HG02571 (cell line): ENCODE measurements around the gene STX19.
"Not testable (repeated sequence)": the region's sequence is repeated elsewhere in the genome, so short reads cannot be mapped to it uniquely, and the experiment has no call there.

Experiments
- ATAC-seq: cut with Tn5 transposase; IDR thresholded peaks from one replicate; pipeline ENCODE4 v1.9.1; 2021; ENCODE audit warnings: mild to moderate bottlenecking, moderate library complexity; ENCODE audit not compliant: unreplicated experiment

Gene STX19, protein sequence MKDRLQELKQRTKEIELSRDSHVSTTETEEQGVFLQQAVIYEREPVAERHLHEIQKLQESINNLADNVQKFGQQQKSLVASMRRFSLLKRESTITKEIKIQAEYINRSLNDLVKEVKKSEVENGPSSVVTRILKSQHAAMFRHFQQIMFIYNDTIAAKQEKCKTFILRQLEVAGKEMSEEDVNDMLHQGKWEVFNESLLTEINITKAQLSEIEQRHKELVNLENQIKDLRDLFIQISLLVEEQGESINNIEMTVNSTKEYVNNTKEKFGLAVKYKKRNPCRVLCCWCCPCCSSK

DNA sequence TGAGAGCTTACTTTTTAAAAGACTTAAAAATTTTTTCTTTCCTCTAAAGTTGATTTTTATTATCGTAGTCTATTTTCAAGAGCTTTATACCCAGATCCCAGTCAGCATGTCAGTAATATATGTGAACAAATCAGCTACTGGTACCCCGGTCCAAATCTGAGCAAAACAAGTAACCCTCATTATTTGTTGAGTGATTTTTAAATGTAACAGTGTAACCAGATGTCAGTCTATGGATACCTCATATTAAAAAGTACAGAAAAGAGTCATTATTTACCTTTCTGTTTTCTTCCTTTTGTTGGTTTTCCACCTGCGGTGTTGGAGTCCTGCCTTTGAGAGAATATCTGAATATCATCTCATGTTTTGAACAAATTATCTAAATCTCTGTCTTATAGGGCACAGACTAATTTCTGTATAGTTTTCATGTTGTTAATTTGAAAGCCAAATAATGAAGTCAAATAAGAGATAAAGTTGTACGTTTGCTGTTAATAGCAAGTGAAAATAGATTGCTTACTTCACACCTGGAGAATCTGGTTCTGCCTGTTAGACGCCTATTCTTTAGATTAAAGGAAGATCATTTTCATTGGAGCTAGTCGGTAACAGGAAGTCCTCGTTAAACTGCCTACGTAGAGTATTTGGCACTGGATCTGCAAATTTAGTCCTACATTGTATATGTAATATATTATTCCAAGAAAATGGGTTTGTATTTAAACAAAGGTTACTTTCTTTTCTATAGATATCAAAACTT, at the start of gene STX19:
TSS of gene STX19 (minus strand) at position 505 of the 745 bp plus-strand sequence. CDS start 13,328 bp downstream, outside the sequence.
- ATAC-seq: no peak

DNA sequence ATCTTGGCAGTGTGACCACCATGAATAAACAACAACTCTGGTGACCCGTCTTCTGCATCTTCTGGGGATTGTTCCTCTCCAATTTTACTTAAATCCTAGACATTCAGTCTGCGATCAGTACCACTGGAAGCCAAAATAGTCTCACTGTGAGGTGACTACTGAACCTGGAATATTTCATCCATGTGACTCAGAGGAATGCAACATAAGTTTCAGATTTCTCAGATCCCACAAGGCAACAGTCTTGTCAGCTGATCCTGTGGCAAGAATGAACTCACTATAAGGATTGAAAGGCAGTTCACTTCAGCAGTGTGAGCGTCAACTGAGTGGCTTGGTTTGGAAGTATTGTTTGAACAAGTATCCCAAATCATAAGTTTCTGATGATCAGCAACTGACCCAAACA, 47.7 kb upstream of the STX19 start:
- no peak for ATAC-seq

DNA sequence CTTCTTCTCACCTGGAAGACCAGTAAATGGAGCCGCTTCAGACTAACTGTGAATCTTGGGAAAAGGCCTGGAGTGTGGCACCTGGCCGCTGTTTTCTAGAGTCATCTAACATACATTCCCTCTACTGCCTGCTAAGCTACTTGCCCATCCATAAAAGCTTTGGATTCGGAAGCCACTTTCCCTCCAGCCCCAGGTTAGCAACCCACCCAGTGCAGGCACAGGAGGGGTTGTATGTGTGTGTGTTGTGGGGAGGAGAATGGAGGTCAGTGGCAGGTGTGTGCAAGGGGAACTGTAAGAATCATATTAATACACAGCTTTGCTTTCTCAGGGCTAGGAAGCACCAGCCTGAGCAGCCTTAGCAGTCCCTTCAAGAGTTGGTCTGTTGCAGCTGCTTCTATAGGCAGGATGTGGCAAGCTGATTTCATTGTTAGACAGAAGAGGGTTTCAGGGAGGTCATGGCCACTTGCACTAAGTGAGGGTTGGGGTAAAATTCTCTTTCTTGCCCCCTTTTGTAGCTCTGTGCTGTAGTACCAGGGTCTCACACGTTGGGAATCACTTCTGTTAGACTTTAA, 43.4 kb upstream of the STX19 start:
- peak; percentile 72 for ATAC-seq

DNA sequence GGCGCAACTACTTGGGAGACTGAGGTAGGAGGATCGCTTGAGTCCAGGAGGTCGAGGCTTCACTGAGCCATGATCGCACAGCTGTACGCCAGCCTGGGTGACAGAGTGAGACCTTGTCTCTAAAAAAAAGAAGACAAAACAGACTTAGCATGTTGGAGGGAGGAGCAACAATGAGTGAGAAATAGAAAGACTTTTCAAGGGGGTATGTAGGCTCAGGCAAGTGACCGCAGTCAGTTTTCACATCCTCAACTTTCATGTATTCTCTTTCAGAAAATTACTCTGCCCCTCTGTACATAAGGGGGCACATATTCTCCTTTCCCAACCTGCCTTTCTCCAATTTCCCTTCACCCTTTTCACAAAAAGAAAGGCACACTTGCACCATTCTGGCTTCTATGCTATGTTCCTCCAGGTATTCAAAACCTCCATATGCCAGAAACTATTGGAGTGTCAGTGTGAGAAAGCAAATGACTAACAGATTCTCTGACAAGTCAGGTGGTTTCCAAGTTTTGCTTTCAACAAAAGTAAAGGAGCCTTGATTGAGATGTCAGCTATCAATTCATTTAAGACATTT, 42.0 kb upstream of the STX19 start:
- peak; percentile 75 for ATAC-seq

DNA sequence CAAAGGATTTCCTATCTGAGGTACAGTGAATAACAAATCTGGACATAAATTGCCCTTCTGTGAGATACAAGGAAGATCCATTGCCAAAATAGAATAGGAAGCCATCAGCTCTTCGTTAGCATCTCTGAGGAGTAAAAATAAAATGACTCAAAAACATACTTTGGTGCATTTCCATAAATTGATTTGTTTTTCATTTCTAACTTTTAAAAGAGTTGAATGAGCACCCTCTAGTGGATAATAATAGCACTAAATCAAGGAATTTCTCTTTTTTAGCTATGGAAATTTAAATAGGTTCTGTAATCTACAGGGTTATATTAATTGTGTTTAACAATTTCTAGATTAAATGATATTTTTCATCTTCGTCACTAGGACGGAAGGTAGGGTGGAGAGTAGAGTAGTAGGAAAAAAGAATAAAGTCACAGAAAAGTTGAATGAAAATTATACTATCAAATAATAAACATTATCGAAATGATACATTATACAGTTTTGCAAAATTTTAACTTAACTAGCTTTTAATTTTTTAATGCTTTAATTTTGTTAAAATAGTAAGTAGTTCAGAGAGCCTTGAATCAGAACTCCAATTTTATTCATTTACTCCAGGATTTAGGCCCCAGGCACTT, 40.9 kb upstream of the STX19 start:
- no peak for ATAC-seq

DNA sequence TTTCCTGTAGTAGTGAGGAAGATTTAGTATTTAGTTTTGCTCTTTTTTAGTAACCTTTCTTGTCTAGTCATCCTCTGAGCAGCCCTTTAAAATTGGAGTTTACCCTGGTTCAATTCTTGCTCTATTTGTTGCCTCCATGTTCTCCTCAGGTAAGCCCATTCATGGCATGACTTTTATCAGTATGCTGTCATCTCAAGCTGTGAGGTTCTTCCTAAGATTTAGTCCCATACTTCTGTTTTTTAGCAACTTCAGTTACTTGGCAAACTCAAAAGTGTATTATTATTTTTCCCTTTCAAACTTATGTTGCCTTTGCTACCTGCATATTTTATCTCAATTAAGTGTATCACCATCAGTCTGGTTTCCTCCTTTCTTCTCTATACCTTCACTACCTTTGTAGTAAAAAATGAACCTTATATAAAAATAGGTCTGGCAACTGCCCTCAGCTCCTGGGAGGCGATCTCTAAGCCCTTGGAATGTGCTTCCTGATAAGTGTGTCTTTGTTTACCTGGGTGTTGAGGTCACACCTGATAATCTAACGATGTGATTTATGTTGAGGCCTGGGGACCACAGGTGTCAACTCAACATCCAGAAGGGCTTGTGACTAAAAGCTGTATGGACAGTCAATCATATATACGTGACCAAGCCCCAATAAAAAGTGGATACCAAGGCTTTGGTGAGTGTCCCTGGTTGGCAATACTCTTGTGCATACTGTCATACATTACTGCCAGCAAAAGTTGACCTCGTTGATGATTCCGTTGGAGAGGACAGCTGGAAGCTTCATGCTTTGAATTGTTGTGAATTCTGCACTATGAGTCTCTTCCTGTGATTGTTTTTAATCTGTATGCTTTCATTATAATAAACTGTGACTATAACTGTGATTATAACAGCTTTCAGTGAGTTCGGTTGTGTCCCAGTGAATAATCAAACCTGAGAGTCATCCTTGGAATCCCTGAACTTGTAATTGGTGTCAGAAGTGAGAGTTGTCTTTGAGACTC, 38.4 kb upstream of the STX19 start:
- no peak for ATAC-seq

DNA sequence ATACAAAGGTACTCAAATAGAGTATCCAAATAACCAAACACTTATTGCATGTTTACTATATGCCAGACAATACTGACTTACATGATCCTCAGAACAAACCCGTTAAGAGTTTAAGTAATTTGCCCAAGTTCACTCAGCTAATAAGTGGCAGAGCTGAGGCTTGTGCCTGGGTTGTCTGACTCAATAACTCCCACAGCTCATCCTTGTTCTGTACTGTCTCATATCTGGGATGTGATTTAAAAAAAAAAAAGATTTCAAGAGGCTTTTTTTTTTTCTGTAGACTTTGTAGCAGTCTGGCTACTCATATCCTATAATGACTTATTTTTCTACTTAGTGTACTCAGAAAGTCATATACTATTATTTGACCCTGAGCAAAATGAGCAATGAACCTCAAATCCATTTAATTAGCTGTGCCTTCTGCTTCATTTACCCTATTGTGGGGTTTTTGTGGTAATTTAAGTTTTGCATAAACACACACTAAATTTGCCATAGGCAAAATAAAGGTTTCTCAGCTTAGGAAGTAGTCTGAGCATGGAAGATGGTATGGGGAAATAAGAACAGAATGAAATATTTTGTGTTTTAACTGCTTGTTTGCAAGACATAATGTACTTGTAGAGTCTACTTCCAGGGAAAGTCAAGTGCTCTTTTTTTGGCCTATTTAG, 37.6 kb upstream of the STX19 start:
- ATAC-seq: no peak

DNA sequence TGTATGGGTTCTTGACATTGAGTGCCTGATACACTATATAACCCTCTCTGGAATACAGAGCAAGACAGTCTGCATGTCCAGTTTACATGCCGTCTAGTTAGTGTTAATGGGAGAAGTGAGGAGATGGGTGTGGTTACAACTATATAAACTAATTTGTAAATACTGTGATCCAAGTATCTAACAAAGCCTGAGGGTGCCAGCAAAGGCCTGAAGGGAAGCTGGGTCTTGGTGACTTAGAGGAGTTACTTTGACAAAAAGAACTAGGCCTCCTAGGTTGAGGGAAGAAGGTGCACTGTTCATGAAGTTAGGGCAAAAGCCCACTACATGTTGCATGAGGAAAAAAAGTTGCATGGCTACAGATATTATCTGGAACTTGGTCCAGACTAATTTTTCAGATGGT, 36.7 kb upstream of the STX19 start:
- ATAC-seq: no peak

DNA sequence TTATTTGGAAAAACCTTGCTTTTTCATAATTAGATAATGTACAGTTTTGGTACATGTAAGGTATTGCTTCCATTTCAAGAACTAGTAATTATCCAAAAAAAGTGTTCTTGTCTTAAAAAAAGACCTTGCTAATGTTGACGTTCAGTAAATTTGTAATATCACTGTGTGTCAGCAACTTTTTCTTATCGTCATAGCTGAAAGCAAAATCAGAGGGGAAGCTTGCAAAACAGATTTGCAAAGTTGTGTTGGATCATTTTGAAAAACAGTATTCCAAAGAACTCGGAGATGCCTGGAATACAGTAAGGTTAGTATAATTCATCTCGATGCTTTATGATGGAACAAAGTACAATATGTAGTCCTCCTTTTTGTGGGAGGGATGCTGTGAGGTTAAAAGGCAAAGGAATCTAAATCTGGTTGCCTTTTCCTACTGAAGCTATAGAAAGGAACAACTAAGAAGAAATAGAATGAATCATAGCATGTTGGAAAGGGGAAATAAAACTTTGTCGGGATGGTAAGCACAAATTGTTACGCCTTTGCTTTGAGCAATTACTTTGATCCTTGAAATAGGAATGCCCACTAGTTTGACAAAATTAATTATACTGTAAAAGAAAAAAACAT, 36.0 kb upstream of the STX19 start:
- no peak for ATAC-seq

DNA sequence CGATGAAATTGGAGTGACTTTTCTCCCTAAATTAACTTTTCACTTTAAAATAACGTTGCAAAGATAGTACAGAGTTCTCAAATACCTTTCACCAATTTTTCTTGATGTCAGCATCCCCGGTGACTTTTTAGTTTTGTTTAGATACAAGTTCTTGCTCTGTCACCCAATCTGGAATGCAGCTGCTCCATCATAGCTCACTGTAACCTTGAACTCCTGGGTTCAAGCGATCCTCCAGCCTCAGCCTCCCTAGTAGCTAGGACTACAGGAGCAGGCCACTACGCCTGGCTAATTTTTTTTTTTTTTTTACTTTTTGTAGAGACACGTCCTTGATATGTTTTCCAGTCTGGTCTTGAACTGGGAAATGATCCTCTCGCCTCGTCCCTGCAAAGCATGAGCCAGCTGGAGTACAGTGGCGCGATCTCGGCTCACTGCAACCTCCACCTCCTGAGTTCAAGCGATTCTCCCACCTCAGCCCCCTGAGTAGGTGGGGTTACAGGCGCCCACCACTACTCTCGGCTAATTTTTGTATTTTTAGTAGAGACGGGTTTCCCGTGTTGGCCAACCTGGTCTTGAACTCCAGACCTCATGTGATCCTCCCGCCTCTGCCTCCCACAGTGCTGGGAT, 35.2 kb upstream of the STX19 start:
- ATAC-seq: no peak

DNA sequence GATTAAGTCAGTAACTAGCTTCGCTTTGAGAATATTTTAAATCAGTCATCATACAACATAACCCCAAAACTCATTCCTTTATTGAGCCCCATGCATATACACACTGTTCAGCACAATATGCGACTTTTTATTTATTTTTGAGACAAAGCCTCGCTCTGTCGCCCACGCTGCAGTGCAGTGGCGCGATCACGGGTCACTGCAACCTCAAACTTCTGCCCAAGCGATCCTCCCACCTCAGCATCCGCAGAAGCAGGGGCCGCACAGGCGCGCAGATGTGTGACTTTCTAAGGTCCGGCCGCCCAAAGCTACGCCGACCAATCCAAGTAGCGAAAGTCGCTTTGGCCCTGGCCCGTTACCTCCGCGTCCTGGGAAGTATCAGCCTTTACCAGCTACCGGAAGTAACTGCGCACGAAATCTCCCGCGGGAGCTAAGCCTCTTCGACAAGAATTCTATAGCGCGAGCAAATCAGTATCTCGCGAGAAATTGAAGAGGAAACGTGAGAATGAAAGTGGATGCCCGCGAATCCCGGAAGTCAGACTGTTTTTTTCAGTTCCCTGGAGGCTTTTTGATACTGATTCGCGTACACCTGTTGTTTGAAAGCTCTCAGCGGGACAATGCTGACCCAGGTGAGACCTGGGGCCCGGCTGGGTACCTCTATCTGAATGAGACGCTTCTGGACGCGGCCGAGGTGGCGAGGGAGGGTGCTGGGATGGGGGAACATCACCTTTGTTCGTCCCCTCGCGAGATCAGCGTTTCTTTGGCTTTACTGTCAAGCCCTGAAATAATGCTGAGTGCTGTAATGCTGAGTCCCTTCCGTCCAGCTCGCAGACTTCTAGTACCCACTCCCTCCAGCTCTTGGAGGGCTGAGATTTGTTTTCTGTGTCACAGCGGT, 34.4 kb upstream of the STX19 start, which contains the start of the genes DHFR2 and NSUN3:
TSS of gene DHFR2 (minus strand) at position 404 of the 892 bp plus-strand sequence. CDS start 1,405 bp downstream, outside the sequence.
TSS of gene NSUN3 (plus strand) at position 549 of the 892 bp plus-strand sequence. CDS start at position 615, 66 bp downstream.
- peak; percentile 92 for ATAC-seq

DNA sequence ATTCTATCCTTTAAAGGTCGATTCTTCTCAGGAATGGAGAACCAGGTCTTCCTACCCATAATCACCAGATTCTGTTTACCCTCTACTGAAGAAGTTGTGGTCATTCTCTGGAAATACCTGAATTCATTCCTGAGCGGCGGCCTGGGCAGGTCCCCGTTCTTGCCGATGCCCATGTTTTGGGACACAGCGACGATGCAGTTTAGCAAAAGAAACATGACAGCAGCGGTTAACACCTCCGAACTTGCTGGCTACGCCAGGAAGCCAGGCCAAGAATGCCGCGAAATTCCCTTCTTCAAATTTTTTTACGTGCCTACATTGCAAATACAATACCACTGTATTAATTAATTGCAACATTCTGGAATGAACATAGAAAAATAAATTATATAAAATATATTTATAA, 32.9 kb upstream of the STX19 start:
- no peak for ATAC-seq

DNA sequence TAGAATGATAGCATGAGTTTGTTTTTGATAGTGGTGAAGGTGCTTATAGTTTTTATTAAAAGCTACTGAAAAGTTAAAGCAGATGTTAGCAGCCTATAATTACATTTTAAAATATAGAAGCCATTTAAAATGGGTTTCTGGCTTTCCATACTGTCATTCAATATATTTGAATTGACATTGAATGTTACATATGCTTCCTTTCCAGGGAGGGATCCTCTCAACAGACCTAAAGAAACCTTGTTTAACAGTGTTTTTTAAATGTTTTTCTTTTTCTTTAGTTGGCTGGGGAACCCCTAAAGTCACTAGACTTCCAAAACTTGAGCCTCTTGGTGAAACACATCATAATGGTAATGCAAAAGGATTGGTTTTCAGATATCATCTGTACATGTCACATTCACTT, 22.1 kb upstream of the STX19 start:
- ATAC-seq: no peak

DNA sequence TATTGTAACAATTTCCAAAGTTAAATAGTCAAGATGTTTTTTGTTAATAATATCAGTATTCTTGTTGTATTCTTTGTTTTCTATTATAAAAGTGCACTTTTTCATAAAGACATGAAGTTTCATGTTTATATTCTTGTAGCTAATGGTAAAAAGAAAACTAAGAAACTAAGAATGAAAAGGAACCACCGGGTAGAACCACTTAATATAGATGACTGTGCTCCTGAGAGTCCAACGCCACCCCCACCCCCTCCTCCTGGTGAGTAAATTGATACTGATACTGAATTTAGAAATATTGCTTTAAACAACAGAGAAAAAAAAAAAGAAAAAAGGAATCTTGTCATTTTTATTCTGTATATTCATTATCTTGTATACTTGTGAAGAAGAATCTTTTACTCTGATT, 20.9 kb upstream of the STX19 start:
- no peak for ATAC-seq

DNA sequence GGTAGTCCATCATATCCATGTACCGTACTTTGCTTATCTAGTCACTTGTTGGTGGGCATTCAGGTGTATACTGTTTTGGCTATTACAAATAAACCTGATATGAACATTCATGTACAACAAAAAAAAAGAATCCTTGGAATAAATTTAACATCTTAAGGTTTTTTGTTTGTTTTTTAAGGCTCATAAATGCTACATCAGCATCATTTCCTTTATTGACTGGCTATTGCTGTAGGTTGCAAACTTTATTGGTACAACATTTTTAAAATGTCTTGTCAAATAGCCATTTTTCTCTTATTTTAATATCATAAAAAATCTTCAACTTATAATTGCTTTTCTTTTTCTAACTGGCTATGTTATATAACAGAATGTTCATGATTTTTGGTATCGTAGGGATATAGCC, 18.1 kb upstream of the STX19 start:
- ATAC-seq: no peak

DNA sequence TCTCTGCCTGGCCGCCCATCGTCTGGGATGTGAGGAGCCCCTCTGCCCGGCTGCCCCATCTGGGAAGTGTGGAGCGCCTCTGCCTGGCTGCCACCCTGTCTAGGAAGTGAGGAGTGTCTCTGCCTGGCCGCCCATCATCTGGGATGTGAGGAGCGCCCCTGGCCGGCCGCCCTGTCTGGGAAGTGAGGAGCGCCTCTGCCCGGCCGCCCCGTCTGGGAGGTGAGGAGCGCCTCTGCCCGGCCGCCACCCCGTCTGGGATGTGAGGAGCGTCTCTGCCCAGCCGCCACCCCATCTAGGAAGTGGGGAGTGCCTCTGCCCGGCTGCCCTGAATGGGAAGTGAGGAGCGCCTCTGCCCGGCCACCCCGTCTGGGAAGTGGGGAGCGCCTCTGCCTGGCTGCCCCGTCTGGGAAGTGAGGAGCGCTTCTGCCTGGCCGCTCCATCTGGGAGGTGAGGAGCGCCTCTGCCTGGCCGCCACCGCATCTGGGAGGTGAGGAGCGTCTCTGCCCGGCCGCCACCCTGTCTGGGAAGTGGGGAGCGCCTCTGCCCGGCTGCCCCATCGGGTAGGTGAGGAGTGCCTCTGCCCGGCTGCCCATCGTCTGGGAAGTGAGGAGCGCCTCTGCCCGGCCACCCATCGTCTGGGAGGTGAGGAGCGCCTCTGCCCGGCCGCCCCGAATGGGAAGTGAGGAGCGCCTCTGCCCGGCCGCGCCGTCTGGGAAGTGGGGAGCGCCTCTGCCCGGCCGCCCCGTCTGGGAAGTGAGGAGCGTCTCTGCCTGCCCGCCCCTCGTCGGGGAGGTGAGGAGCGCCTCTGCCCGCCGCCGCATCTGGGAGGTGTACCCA, 15.9 kb upstream of the STX19 start:
- not testable (repeated sequence) for ATAC-seq

DNA sequence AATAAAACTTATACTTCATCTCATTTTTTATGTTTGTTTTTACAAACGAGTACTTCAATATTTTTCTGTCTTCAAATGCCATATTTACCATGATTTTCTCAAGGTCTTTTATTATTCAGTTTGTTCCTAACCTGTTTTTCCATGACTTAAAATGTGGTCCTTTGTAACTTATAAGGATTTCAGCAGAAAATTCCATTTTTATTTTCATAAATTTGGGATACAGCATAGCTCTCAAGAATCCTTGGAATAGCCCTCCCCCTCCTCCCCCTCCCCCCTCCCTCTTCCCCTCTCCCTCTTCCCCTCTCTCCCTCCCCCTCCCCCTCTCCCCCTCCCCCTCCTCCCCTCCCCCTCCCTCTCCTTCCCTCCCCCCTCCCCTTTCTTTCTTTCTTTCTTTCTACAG, 14.9 kb upstream of the STX19 start:
- ATAC-seq: no peak
